GM18505 (cell line): ENCODE data around the gene RPS21.

Experiments used
- ATAC-seq: cut with Tn5 transposase; IDR thresholded peaks from one replicate; pipeline ENCODE4 v1.9.1; 2021; ENCODE audit not compliant: unreplicated experiment
- POLR2A ChIP-seq: IDR thresholded peaks from 4 replicates; pipeline ENCODE4 v1.6.1; 2011; ENCODE audit warnings: borderline replicate concordance; ENCODE audit not compliant: insufficient read depth, insufficient read length; ENCODE audit errors: extremely low read depth

RPS21 gene

DNA sequence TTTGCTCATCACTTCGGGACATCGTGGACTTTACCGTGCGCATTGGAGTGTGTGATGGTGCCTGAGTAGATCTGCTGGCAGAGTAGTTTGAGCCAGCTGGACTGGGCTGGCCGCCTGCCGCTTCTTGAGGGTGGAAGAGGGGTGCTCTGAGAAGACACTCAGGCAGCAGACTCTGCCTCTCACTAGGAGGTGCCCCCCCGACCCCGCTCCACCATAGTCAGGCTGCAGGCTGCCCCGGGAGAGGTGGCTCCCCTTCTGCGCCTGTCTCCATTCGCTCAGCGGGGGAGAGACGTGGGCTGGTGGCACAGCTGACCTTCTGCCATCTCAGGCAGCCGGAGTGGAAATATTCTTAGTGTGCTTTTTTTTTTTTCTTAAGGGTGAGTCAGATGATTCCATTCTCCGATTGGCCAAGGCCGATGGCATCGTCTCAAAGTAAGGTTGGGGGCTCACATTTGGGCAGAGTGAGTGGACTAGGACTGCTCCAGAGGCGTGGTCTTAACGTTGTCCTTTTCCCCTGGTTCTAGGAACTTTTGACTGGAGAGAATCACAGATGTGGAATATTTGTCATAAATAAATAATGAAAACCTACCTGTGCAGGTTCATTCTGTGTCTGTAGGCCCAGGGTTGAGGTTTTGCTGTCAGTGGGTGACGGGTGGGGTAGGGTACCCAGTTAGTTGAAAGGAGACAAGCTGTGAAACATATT lies 1.2 kb downstream of the RPS21 start:
- ATAC-seq, result no peak
- no peak for TF ChIP-seq POLR2A

DNA sequence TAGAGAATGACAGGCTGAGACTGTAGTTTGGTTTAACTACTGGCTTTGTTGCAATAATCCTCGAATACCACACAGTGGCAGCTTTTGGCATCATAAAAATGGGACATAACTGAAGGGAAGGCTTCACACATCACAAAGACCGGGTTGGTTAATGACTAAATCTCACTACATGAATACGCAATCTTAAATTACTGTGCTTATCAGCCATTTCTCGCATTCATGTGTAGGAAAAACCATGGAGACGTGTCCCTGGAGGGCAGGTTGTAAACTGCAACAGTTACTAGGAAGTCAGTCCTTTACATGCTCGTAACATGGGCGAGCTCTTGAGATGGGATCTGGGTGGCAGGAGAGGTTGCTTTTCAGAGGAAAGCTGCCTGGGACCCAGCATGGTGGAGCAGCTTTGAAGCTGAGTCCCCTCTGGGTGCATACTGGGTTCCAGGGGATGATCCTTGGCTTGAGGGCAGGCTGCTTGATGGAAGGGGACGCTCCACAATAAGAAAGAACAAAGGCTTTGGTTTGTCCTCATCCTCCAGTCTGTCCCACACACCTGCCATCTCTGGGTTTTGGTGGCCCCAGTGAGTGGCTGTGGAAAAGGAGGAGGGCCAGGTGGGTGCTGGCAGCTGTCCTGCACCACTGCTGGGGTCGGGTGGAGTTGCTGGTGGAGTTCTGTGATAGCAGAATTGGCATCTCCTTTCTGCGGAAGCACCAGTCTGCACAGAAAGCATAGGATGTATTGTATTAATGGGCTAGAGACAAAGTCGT lies 2.1 kb downstream of the RPS21 start:
- TF ChIP-seq POLR2A, result no peak
- ATAC-seq, result no peak

DNA sequence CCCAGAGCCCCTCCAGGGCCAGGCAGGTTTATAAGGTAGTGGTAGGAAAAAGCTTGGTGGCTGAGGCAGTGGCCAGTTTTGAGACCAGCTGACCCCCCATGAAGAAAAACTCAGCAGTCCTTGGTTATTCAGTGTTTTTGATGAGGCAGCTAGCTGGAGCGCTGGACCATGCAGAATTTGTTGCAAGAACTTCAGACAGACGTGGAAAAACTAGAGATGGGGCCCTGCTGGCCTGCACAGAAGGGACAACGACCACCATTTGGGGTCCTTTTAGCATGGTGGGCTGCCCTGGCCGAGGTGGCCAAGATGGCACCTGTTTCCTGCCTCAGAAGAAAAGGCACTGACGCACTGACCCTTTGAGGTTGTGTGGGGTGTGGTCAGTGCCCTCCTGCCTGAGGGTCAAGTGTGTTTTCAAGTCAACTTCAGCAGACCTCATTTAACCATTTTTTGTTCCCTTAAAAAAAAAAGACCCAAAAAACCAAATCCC lies 2.7 kb downstream of the RPS21 start:
- no peak for ATAC-seq
- TF ChIP-seq POLR2A, result no peak

DNA sequence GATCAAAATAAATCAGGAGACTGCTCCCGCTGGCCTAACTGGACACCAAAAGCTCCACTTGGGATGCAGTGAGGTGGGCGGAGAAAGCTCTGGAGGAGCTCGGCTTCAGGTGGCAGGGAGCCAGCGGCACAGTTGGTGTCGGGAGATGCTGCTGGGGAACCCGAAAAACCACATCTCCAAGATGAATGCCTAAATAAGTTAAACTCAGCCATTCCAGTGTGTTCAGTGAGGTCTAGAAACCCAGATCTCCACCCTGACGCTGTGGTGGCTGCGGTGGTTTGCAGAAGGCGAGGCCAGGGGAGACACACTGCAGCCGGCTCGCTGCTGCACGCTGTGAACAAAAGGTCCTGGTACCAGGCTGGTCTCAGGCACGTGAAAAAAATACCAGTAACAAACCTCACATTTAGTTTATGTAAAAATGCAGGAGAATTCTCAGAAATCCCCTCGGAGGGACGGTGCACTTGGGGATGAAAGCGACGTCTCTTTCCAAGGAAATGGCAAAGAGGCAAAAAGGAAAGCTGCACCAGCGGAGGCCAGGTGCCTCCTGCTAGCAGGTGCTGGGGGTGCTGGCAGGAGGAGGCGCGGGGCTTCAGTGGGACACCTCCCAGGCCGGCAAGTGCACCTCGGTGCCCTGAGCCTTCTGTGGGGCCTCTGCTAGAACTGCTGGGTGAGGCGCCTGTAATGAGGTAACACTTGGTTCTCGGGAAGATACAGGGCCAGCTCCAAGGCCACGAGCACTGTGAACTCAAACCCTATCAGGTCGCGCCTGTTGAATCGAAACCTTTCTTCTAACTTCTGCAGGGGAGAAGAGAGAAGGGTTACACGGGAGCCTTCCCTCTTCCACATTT lies 3.6 kb downstream of the RPS21 start:
- ATAC-seq, result no peak
- TF ChIP-seq POLR2A, result no peak

DNA sequence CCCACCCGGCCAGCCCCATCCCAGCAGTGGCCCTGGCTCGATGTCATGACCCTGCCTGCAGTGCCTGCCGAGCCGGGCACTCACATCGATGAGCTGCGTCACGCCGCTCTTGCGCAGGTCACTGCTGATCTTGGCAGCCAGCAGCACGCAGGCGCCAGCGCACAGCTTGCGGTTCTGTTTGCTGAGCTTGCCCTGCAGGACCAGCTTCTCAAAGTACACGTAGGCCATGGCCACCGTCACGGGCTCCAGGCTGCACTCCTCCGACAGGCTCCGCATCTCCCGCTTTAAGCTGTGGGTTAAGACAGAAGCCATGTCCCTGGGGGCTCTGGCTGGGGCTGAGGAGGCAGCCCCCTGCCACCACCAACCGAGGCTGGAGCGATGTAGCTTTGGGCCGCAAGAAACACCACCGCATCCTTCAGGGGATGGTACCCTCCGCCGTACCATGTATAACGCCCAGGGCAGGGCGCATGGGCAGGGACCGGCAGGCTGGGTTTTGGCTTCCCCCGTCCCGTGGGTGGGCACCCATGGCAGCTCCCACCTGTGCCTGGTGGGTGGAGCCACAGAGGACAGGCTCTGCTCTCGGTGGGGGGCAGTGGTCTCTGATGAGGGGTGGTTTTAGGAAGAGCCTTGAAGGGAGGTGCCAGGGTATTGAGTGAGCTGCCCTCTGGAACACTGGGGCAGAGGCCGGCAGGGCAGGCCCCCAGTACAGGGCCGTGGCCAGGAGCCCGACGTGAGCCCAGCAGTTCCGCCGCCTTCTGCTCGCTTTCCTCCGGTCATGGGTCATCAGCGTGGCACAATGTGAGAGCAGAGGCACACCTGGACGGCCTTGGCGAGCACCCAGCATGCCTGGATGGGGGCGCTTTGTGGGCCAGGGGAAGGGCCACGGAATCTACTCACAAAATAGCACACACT lies 4.5 kb downstream of the RPS21 start:
- ATAC-seq, result no peak
- no peak for TF ChIP-seq POLR2A

DNA sequence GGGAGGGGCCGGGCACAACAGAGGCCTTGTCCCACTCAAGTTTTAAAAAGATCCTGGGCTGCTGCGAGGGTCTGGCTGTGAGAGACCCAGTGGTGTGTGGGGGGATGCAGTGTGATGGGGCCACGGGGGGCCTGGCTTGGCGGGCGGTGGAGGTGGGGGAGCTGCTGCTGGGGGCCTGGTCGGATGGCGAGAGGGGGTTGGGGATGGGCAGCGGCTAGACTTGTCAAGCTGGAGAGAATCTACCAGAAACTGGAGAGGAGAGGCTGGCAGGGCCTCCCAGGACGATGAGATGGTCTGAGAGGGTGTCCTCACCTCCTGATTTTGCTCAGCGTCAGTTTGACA lies 5.1 kb downstream of the RPS21 start:
- TF ChIP-seq POLR2A, result no peak
- ATAC-seq, result no peak

DNA sequence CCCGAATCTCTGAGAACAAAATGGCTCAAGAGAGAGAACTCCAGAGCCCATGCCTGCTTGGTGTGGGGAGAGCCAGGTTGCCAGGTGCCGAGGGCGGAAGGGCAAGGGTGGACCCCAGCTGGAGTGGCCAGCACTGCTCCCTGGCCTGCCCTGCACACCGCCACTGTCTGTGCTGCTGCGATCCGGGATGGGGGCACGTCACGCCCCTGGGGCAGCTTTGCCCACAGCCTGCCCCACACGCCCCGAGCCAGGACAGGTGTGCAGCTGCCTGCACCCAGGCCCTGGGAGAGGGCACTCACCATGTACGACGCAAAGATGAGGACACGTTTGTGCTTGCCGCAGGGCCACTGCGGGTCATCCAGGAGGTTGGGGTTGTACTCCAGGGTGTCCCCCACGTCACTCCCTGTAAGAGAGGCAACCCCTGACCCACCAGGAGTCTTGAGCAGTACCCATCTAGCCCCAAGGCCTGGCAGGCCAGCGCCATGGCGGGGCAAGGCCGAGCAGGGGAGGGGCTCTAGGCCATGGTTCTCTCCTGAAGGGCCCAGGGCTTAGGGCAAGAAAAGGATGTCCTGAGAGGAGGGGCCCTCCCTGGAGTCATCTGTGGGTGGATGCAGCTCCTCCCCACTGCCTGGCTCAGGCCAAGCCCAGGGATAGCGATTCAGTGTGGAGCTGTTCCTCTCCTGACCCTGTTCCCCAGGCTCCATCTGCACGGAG lies 5.9 kb downstream of the RPS21 start:
- TF ChIP-seq POLR2A, result no peak
- ATAC-seq, result no peak

DNA sequence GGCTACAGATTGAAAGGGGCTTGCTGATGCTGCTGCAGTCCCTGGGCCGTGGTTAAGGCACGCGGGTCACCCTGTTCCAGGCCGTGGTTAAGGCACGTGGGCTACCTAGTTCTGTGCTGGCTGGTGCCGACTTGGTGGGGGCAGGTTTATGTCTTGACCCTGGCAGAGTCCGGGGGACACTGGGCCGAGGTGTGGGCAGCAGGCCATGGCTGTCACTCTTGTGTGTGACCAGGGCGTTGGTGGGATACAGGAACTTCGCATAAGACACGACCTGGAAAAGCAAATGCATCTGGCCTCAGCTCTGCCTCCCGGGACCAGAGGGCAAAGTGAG lies 6.4 kb downstream of the RPS21 start:
- ATAC-seq, result no peak
- no peak for TF ChIP-seq POLR2A

DNA sequence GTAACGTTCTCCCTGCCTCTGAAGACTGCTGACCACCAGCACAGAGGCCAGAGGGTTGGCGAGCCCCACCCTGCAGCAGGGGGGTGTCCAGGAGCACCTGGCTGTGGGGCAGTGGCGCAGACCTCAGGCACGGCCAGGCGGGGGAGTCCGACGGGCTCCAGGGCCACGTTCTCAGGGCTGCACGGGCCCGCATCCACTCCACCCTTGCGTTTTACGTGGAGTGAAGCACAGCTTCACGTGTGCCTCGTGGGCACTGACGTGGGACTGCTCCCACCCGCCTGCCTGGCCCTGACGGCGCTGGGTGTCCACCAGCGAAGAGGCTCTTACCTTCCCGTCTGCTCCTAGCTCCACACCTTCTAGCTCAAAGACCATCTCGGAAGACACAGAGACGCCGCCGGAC lies 6.9 kb downstream of the RPS21 start:
- TF ChIP-seq POLR2A, result no peak
- no peak for ATAC-seq

DNA sequence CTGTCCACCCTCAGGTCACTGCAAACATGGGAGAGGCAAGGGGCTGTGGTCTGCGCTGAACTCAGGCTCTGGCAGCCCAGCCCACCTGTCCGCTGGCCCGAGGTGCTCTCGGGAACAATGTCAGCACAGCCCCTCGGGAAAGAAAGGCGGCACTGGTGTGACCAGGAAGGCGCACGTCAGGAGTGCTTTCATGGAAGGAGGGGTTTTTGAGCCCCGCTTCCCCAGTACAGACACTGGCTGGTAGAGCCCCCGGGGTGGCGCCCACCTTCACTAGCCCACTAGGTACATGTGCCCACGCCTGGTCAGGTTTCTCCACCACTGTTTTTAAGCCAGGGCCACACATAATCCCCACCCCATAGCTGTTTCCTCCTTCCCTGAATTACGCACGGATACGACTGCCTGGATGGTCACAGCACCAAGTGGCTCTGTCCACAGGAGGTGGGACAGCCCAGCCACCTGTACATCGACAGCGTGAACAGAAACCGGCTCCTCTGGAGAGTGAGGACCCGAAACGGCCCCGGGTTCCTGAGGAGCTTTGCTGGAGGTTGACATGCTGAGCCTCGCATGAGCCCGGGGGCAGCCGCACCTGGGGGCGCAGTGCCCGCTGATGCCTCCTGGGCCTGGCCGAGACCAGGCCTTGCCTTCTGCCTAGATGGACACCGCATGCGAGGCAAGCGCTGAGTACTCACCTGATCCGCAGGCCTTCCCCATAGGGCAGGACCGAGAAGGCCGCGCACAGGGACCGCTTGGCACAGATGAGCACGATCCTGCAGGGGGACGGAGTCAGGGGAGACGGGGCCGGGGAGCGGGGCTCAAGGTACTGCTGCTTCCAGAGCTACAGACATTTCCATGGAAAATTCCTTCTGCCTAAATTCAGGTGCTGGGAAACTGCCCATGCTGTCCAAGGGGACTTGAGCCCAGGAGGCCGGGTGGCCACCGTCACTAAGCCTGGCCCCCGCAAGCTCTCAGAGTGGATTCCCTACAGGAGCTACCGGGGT lies 7.6 kb downstream of the RPS21 start:
- TF ChIP-seq POLR2A, result no peak
- no peak for ATAC-seq
